GM21786 (cell line): ENCODE data around the gene DMAC2L.
A peak's percentile ranks its signal among the peaks of the same experiment; 100 is the strongest.
"Not testable (repeated sequence)": the region's sequence is repeated elsewhere in the genome, so short reads cannot be mapped to it uniquely, and the experiment has no call there.

Experiments
- ATAC-seq: cut with Tn5 transposase; IDR thresholded peaks from one replicate; pipeline ENCODE4 v1.9.1; 2021; ENCODE audit not compliant: unreplicated experiment

Gene DMAC2L

DNA sequence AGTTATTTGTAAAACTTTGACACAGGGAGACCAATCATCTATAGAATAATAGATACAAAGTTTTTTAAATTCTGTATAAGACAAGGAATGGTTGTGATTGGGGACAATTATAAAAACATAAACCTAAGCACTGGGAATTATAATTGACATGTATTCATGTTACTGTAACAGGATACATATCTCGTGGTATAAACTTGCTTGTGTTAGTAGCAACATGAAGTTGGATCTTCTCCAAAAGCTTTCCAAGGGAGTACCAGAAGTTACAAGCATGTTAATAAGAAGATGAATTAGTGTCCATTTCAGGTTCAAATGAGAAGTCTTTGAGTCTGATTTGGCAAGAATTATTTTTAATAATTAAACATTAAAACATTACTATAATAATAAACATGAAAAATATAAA is 42.4 kb downstream of the DMAC2L start:
- no peak for ATAC-seq

DNA sequence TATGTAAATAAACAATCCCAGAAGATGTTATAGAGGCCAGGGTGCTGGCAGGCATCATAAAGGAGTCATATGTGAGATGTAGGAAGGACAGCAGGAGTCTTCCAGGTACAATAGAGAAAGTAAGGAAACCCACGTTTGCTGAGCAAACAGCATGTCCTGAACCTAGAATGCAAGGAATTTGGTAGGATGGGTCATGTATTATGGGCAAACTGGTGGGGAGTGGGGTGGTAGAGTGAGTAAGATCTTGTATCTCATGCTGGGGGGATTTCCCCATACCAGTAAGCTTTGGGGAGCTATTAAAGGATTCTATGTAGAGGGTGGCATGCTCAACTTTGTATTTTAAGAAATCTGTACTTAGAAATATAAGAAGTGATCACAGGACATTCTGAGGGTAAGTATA is 43.6 kb downstream of the DMAC2L start:
- ATAC-seq: no peak

DNA sequence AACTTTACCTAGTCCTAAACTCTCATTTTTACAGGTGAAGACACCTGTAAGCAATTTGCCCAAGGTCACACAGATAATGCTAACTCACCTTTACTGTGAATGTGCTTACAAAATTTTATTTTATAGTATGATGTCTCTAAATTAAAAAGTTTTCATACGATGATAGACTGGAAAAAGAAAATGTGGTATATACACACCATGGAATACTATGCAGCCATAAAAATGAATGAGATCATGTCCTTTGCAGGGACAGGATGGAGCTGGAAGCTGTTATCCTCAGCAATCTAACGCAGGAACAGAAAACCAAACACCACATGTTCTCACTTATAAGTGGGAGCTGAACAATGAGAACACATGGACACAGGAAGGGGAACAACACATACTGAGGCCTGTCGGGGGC is 44.2 kb downstream of the DMAC2L start:
- ATAC-seq: not testable (repeated sequence)

DNA sequence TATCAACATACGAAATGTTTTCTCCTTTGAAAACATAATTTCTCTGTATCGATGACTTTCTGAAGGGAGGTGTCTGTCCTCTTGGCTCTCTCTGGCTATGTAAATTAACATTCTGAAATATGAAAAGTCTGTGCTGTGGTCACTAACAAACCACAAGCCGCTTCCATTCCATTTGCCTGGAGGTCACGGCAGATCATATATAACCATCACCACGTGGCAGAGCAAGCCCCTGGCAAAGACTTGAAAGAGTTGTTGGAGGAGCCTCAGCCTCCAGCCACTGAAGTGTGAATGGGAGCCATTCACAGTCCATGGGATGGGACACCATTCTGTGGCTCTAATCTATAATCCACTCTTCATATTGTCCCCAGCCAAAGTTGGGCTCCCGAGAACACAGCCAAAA is 45.0 kb downstream of the DMAC2L start:
- ATAC-seq: no peak

DNA sequence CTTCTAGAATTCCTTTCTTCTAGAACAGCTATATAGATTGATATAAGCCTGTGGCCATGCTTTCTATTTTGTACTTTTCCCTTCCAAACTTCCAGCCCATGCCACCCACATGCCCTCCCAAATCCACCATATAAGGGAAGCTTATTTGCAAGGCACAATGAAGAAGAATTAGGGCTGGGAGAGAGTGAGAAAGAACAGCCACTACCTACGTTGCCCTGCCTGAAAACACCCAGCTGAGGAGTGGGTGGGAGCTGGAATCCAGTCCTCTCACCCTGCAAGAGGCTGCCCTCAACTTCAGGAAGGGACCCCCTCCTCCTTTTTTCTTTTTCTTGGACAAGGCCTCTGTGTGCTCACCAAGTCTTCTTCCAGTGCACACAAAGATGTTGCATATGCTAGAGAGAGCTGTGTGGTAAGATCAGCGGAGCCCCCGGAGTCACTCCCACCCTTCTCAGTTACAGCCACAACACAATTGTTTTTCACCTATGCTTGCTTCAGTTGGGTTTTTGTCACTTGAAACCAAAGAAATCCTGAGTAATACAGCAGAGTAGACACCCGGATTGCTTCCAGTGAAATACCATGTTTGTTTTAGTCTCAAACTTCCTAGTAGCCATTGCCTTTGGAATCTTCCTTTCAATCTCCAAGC is 45.8 kb downstream of the DMAC2L start:
- no peak for ATAC-seq

DNA sequence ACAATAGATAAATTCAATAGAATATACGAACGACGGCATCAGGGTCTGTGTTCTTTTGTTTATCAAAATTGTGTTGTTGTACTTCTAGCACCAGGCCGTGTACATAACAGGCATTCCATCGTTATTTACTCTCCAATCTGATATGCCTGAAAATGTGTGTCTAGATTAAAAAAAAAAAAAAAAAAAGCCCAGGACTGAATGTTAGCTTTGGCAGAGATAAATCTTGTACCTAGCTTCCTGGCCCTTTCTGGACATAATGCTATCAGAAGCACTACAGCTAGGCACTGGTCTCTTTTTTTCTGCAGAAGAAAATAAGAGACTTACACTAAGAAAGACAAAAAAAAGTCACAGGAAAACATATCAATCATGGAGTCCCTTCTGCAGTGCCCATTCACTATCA is 47.5 kb downstream of the DMAC2L start:
- ATAC-seq: no peak

DNA sequence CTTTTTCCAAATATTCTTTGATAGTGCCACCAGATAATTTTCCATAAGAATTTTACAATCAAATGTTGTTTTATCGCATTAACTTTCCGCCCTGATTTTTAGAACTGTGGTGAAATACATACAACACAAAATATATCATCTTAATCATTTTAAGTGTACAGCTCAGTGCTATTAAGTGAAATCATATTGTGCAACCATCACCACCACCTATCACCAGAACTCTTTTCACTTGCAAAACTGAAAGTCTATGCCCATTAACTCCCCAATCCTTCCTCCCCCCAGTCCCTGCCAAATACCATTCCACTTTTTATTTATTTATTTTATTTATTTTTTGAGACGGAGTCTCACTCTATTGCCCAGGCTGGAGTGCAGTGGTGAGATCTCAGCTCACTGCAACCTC is 48.0 kb downstream of the DMAC2L start:
- ATAC-seq: no peak

DNA sequence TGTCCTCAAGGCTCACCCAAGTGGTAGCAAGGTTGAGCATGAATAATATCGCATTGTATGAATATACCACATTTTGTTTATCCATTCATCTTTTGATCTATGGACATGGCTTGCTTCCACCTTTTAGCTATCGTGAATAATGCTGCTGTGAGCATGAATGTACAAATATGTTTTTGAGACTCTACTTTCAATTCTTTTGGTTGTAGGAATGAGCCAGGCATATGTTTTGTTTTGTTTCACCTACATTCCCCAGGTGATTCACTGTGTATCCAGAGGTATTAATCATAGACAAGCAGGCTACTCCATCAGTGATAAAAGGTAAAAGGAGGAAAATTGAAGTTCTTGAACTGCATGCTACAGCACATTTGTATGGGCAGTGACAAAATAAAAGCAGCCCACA is 48.7 kb downstream of the DMAC2L start:
- no peak for ATAC-seq

DNA sequence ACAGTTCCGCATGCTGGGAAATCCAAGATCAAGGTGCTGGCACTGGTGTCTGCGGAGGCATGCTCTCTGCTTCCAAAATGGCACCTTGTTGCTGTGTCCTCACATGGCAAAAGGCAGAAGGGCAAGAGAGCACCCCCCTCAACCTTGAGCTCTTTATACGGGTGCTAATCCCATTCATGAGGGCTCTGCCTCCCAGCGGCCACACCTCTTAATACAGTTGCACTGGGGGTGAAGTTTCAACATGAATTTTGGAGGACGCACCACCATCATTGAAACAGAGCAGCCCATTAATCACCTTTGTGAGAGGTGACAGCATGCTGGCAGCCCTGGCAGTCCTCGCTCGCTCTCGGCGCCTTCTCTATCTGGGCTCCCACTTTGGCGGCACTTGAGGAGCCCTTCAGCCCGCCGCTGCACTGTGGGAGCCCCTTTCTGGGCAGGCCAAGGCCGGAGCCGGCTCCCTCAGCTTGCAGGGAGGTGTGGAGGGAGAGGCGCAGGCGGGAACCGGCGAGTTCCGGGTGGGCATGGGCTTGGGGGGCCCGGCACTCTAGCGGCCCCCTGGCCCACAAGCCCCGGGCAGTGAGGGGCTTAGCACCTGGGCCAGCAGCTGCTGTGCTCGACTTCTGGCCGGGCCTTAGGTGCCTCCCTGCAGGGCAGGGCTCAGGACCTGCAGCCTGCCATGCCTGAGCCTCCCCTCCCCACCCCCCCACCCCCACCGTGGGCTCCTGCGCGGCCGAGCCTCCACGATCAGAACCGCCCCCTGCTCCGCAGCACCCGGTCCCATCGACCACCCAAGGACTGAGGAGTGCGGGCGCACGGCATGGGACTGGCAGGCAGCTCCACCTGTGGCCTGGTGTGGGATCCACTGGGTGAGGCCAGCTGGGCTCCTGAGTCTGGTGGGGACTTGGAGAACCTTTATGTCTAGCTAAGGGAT is 49.6 kb downstream of the DMAC2L start:
- ATAC-seq: not testable (repeated sequence)

DNA sequence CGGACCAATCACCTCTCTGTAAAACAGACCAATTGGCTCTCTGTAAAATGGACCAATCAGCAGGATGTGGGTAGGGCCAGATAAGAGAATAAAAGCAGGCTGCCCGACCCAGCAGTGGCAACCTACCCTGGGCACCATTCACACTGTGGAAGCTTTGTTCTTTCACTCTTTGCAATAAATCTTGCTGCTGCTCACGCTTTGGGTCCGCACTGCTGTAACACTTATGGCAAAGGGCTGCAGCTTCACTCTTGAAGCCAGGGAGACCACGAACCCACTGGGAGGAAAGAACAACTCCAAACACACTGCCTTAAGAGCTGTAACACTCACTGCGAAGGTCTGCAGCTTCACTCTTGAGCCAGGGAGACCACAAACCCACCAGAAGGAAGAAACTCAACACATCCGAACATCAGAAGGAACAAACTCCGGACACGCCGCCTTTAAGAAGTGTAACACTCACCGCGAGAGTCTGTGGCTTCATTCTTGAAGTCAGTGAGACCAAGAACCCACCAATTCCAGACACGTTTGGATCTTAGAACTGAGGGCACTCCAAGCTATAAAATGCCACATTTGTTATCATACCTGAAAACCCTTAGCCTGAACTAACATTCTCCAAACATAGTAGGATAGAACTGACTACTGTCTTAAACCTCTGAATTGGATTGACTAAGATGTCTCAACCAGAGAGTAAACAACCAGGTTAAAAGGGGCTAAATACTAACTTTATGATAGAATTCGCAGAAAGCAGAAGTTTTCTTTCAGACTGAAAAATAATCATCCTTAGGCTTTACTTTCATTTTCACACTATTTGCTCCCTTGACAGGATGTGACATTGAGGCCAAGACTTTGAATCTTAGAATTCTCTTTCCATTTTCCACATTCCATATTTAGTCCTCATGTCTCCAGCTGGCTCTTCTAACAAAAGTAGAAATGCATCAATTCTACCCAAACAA is 50.9 kb downstream of the DMAC2L start:
- ATAC-seq: peak; percentile 23

DNA sequence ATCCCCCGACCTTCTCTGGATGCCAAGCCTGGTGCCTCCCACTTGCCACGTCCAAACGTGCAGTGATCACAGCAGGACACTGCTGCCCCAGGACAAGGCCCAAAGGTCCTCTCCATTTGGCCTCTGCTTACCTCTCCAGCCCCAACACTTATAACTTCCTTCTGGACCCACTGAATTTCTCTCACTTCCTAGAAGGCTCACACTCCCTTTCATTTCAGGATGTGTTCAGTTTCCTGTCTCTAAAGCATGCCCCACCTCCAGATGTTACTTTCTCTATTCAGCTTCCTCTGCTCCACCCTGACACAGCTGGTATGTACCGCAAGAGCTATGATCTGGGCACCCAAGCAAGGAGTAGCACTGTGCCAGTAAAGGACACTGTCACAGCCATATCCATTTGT is 51.6 kb downstream of the DMAC2L start:
- ATAC-seq: peak; percentile 98

DNA sequence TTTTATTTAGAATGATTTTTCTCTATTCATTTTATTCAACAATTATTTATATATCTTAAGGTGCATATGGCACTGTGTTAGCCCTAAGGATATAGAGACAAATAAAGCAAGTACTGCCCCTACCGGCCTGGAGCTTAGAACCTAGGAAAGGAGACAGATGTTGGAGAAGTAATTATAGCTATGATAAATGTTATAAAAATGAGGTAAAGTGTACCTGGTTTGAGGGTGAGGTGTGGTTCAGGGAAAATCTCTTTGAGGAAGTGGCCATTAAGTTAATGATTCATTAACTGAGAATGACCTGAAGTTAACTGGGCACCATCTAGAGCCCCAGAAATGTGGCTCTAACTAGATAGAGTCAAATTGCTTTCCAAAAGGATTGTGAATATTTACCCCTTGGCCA is 52.7 kb downstream of the DMAC2L start:
- no peak for ATAC-seq

DNA sequence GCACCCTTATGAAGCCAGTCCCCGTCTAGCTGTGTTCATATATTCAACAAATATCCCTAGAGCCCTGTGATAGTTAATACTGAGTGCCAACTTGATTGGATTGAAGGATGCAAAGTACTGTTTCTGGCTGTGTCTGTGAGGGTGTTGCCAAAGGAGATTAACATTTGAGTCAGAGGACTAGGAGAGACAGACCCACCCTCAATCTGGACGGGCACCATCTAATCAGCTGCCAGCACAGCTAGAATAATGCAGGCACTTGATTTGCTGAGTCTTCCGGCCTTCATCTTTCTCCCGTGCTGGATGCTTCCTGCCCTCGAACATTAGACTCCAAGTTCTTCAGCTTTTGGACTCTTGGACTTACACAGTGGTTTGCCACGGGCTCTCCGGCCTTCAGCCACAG is 53.4 kb downstream of the DMAC2L start:
- not testable (repeated sequence) for ATAC-seq

DNA sequence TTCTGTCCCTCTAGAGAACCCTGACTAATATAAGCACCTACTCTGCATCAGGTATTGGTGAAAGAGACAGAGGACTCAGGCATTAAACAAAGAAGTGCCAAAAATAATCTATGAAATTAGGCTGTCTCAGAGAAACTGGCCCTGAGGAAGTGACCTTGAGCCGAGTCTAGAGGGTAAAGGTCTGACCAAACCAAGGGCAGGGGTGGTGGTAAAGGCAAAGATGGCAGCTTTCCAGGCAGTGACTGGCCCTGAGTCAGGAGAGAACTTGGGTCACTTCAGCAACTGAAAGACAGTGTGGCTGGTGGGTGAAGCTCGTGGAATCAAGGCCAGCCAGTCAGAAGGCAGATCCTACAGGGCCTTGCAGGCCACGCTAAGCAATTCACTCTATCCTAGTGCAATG is 54.0 kb downstream of the DMAC2L start:
- ATAC-seq: no peak

DNA sequence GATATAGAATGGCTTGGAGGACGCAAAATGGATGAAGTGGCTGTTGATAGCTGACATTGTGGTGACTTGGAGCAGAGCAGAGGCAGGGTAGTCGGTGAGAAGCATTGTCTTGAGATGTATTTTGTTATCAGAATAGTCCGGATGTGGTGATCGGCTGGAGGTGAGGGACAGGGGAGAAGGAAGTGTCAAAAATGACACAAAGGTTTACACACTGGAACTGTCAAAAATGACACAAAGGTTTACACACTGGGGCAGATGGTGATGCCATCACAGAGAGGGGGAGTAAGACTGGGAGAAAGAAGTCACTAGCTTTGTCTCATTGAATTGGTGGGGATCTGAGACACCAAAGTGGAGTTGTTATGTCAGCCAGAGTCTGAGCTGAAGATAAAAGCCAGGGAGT is 54.5 kb downstream of the DMAC2L start:
- ATAC-seq: no peak

DNA sequence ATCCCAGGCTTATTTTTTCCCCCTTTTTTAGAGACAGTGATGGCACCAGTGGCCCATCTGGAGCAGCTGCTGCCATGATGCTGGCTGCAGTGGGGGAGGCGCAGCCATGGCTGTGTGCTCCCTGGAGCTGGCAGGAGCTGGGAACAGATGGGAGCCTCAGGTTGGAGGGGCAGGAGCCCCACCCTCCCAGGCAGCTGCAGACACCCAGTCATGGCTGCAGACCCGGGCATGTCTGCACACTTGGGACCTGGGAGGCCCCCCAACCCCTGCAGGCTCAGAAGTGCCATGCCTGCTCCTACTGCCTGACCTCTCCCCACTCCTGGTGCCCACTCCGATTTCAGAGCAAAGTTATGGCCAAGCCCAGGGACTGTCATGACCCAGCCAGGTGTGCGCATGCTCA is 59.4 kb downstream of the DMAC2L start:
- no peak for ATAC-seq

DNA sequence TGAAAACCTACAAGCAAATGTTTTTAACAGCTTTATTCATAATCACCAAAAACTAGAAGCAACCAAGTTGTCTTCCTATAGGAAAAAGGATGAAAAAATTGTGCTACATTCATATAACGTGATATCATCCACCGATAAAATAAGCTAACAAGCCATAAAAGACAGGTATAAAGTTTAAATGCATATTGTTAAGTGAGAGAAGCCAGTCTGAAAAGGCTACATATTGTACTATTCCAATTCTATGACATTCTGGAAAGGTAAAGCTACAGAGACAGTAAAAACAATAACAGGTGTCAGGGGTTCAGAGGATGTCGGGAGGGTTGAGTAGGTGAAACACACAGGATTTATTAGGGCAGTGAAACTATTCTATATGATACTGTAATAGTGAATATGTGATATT is 61.8 kb downstream of the DMAC2L start:
- no peak for ATAC-seq

DNA sequence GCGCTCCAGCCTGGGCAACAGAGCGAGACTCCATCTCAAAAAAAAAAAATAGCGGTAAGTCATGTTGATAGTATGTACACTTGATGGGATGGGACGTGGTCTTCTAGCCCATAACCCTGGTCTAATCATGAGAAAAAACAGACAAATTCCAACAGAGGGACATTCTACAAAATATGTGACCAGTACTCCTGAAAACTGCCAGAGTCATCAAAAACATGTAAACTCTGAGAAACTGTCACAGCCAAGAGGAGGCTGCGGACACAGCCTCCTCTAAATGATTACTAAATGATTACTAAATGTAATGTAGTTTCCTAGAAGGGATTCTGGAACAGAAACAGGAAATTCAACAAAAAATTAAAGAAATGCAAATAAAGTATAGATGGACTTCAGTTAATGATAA is 63.6 kb downstream of the DMAC2L start:
- ATAC-seq: no peak
